ENCODE data around the gene TMOD1. TPM values are rescaled to one million over a fixed set of nuclear protein-coding genes. Genes with fewer than 3 reads are reported as not detected.
A peak's percentile ranks its signal among the peaks of the same experiment; 100 is the strongest.

Gene TMOD1
- total RNA-seq, 1 donor from 2014 or later = 0.23 TPM

DNA sequence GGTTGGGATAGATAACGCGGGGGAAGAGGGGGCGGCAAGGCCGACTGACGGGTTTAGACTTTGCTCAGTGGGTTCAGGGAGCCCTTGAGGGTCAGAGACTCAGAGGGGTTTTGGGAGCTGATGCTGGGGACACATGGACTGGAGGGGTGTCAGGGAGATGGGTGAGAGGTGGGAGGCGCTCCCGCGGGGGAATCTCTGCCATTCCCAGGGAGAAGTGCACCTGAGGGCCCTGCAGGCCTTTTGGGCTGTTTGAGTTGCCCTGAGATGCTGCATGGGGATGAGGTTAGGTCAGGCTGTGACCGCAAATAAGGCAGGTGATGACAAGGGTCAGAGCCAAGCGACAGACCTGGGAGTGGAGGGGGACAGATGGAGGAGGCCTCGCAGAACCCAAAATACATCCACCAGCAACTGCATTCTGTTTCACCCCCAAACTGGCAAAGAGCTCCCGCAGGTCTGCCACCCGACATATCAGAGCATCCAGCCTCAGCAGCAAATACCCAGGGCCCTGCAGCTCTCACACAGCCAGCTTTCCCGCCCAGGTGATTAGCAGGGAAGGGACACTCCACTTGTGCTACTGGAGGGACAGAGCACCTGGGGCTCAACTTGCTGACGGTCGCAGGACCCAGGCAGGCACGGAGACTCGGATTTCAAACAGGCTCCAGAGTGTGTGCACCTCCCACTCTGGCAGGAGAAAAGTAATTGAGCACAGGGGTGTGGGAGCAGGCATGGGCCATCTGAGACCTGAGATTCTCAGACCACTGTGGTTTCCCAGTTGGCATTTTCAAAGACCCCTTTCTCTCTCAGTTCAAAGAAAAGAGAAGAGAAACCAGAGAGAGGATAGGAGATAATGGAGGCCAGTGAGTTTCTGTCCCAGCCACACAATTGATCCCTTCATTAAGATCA, 26.4 kb downstream of the TMOD1 start:
- no peak for DNase-seq (ENCODE audit: low read depth, low spot score)
- no peaks in the 10 kb centered on the region for H3K36me3 Mint-ChIP-seq (ENCODE audit: low read depth)
- peak overlapping the region; percentile 69 for H3K27ac Mint-ChIP-seq (ENCODE audit: unreplicated experiment)
- no peaks in the 10 kb centered on the region for H3K27me3 Mint-ChIP-seq (ENCODE audit: low read depth)
- TF ChIP-seq, protein P1, sequence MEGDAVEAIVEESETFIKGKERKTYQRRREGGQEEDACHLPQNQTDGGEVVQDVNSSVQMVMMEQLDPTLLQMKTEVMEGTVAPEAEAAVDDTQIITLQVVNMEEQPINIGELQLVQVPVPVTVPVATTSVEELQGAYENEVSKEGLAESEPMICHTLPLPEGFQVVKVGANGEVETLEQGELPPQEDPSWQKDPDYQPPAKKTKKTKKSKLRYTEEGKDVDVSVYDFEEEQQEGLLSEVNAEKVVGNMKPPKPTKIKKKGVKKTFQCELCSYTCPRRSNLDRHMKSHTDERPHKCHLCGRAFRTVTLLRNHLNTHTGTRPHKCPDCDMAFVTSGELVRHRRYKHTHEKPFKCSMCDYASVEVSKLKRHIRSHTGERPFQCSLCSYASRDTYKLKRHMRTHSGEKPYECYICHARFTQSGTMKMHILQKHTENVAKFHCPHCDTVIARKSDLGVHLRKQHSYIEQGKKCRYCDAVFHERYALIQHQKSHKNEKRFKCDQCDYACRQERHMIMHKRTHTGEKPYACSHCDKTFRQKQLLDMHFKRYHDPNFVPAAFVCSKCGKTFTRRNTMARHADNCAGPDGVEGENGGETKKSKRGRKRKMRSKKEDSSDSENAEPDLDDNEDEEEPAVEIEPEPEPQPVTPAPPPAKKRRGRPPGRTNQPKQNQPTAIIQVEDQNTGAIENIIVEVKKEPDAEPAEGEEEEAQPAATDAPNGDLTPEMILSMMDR (conservative IDR thresholded peaks at IDR 0.05) = no peak
- no peaks in the 10 kb centered on the region for H3K9me3 Mint-ChIP-seq
- H3K4me3 Mint-ChIP-seq = no peak overlapping the region
- peaks cover 18% of the 10 kb centered on the region for H3K4me1 Mint-ChIP-seq

DNA sequence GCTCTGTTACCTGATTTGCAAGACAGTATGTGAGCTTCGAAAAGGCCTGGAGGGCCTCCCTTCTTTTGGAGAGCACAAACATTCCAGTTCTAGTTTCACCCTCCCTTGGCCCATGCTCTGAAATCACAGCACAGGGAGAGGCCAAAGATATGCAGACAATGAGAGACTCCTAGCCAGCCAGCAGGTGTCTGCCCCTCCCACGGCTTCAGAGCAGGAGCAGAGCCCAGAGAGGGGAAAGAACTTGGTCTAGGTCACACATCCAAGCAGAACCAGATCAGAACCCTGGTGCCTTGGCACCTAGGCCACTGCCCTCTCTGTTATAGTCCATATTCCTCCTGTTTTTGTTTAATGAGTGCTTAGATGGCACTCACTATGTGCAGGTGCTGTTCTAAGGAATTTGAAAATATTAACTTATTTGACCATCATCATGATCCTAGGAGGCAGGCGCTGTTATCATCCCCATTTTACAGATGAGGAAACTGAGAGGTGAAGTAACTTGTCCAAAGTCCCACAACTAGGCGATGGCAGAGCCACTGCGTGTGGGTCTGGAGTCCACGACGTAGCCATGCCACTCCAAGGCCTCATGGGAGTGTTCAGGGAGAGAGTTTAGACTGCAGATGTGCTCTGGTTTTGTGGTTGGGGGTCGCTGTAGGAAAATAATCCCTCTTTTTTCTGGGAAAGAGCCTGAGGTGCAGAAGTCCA, 27.2 kb downstream of the TMOD1 start:
- H3K4me3 Mint-ChIP-seq = no peak overlapping the region
- no peak for DNase-seq (ENCODE audit: low read depth, low spot score)
- TF ChIP-seq, protein P1 (conservative IDR thresholded peaks at IDR 0.05) = no peak
- no peak overlapping the region for H3K27ac Mint-ChIP-seq (ENCODE audit: unreplicated experiment)
- no peaks in the 10 kb centered on the region for H3K36me3 Mint-ChIP-seq (ENCODE audit: low read depth)
- no peaks in the 10 kb centered on the region for H3K9me3 Mint-ChIP-seq
- H3K27me3 Mint-ChIP-seq (ENCODE audit: low read depth) = no peaks in the 10 kb centered on the region
- H3K4me1 Mint-ChIP-seq = peaks cover 18% of the 10 kb centered on the region

DNA sequence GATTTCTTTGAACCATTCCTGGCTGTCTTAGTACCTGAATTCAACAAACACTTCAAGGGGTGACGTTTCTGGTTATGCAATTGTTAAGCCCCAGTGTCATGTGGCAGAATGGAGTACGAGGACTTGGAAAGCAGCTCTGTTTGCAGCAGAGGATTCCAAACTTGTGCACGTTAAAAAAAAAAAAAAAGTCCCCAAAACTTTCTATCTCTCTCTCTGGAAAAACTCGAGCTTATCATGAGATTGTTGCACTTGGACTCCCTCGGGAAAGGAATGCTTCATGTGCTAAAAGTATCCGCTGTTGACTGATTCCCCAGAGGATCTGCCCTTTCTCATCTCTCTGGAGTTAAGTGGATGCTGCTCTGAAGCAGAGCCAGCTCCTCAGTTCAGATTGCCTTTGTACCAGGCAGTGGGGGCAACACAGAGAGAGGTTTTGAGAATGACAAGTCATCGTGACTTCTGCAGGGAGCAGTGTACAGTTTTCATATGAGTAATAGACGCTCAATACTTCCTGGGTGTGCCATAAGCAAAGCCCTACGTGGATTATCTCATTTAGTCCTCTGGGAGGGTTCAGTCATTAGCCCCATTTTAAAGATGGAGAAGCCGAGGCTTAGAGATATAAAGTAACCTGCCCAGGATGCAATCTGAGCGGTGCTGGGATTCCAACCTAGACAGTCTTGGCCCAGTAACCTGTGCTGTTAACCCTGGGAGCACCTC, 28.1 kb downstream of the TMOD1 start:
- Mint-ChIP-seq H3K4me3 (no peak overlapping the region), H3K27ac (ENCODE audit: unreplicated experiment) (no peak overlapping the region), H3K36me3 (ENCODE audit: low read depth) (no peaks in the 10 kb centered on the region)

DNA sequence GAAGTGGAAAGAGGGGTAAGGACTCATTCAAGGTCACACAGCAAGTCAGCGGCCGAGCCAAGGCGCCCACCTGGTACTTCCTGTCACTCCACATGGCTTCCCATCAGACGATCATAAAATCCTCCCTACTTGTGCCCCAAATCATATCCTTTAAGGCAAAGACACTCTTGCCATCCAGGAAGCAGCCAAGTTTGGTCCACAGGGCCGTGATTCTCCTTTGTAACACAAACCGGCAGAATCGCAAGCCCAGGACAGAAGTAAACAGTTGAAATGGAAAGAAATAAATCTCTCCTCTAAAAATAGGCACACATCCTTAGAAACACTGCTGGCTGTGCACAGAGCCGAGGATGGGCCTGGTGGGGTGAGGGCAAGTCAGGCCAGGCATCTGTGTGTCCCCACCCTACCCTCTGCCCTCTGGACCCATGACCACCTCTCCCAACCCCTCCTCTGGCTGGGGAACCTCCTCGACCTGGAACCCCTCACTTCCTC, 30.5 kb downstream of the TMOD1 start:
- H3K36me3 Mint-ChIP-seq (ENCODE audit: low read depth) = no peaks in the 10 kb centered on the region
- TF ChIP-seq, protein P1 (conservative IDR thresholded peaks at IDR 0.05) = no peak
- no peak overlapping the region for H3K4me3 Mint-ChIP-seq
- no peaks in the 10 kb centered on the region for H3K27me3 Mint-ChIP-seq (ENCODE audit: low read depth)
- no peaks in the 10 kb centered on the region for H3K9me3 Mint-ChIP-seq
- H3K27ac Mint-ChIP-seq (ENCODE audit: unreplicated experiment) = no peak overlapping the region
- H3K4me1 Mint-ChIP-seq = peaks cover 18% of the 10 kb centered on the region
- no peak for DNase-seq (ENCODE audit: low read depth, low spot score)

More for the DNA sequence above, 28.1 kb downstream of the TMOD1 start:
- DNase-seq (ENCODE audit: low read depth, low spot score) = no peak
- H3K4me1 Mint-ChIP-seq = peaks cover 18% of the 10 kb centered on the region
- TF ChIP-seq, protein P1 (conservative IDR thresholded peaks at IDR 0.05) = no peak
- no peaks in the 10 kb centered on the region for H3K27me3 Mint-ChIP-seq (ENCODE audit: low read depth)
- H3K9me3 Mint-ChIP-seq = no peaks in the 10 kb centered on the region

DNA sequence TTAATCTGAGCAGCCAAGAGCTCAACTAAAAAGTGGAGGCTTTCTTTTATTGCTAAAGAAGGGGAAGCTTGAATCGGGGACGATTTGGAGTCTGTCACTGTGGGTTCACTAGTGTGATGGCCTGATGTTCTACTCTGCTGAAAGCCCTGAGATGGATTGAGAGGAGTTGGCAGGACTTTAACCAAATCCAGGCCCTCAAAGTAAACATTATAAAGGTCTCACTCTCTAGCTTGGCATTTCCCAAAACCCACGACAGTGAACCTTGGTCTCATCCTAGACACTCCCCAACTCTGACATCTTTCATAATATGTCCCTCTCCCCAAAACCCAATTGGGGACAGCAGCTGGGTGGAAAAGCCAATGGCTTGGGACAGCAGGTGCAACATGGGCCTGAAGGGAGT, 32.7 kb downstream of the TMOD1 start:
- Mint-ChIP-seq H3K36me3 (ENCODE audit: low read depth) (no peaks in the 10 kb centered on the region), H3K4me1 (no peaks in the 10 kb centered on the region), H3K27ac (ENCODE audit: unreplicated experiment) (no peak overlapping the region), H3K27me3 (ENCODE audit: low read depth) (peaks cover 3% of the 10 kb centered on the region), H3K9me3 (no peaks in the 10 kb centered on the region), H3K4me3 (no peak overlapping the region)
- TF ChIP-seq, protein P1 (conservative IDR thresholded peaks at IDR 0.05) = no peak
- DNase-seq (ENCODE audit: low read depth, low spot score) = no peak

Measured in neural crest cell (in vitro differentiated cells).